Stimulated activated naive CD8-positive, alpha-beta T cell treated with anti-CD3 and anti-CD28 coated beads, Interleukin-15, Interleukin-2, amounts not matched to agents 100 U/mL and 50 U/mL, for 24 hours (primary cell): ENCODE data around the gene ARL3.
A peak's percentile ranks its signal among the peaks of the same experiment; 100 is the strongest.

Experiments
- ATAC-seq: fragments of 150-1000 bp; cut with Tn5 transposase; one replicate; pipeline ENCODE4 v1.10.0; 2021
- DNase-seq: peaks from one replicate; pipeline ENCODE4 v3.0.0; 2021

ARL3 gene

GRCh38 chr10:102634686-102635085 is 79.5 kb downstream of the ARL3 start:
- ATAC-seq, result no peak
- no peak for DNase-seq

- no peak for DNase-seq
- ATAC-seq, result no peak
These were observed 80.3 kb downstream of the ARL3 start for GRCh38 chr10:102633848-102634247.

- ATAC-seq (peak; percentile 81), DNase-seq (peak; percentile 62)
These were observed 80.9 kb downstream of the ARL3 start for GRCh38 chr10:102633287-102633686.

- DNase-seq, result no peak
- peak; percentile 62 for ATAC-seq
These were observed 81.6 kb downstream of the ARL3 start for GRCh38 chr10:102632394-102633111.

- ATAC-seq, result no peak
These were observed 82.4 kb downstream of the ARL3 start for GRCh38 chr10:102631525-102632393.

GRCh38 chr10:102630663-102631062 is 83.5 kb downstream of the ARL3 start:
- DNase-seq, result no peak
- no peak for ATAC-seq

More at GRCh38 chr10:102631525-102632393, 82.4 kb downstream of the ARL3 start:
- DNase-seq, result no peak

GRCh38 chr10:102629661-102630614 is 84.3 kb downstream of the ARL3 start:
- no peak for DNase-seq
- no peak for ATAC-seq

- no peak for ATAC-seq
- DNase-seq, result no peak
These were observed 85.7 kb downstream of the ARL3 start for GRCh38 chr10:102628451-102628911.

- no peak for ATAC-seq
- no peak for DNase-seq
These were observed 86.4 kb downstream of the ARL3 start for GRCh38 chr10:102627736-102628293.

GRCh38 chr10:102627291-102627735 is 86.9 kb downstream of the ARL3 start:
- ATAC-seq (no peak), DNase-seq (no peak)

GRCh38 chr10:102626026-102626685 is 88.0 kb downstream of the ARL3 start:
- no peak for ATAC-seq
- DNase-seq, result no peak

- DNase-seq (no peak), ATAC-seq (no peak)
These were observed 89.2 kb downstream of the ARL3 start for GRCh38 chr10:102624751-102625645.

GRCh38 chr10:102624094-102624493 is 90.1 kb downstream of the ARL3 start:
- ATAC-seq (no peak), DNase-seq (no peak)
